ENCODE results near the gene LSM5.

DNA sequence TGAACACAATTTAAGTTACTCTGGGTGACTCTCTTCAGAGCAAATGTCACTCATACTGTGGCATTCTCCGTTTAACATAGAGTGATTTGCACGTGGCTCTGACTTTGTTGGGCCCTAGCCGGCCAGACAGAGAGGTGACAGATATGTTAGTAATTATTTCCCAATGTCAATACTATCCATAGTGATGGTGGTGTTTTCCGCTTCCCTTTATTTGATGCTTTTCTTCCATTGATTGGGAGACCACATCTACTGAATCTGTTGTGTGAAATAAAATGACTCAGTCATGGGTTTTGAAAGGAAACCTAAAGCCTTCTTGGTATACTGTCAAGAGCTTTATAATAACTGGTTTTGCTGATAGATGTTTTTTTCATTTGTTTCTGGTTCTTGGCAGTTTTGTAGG is 12.5 kb upstream of the LSM5 start:
- TF ChIP-seq LEF1 (IDR thresholded peaks at IDR 0.05; ENCODE audit: borderline replicate concordance) (no peak), ELF4 (IDR thresholded peaks at IDR 0.05) (no peak), ARNT (IDR thresholded peaks at IDR 0.05) (no peak), FOXK2 (IDR thresholded peaks at IDR 0.05) (no peak), BHLHE40 (IDR thresholded peaks at IDR 0.05; ENCODE audit: borderline replicate concordance) (no peak), CTBP1 (IDR thresholded peaks at IDR 0.05; ENCODE audit: borderline replicate concordance) (no peak), NFRKB (IDR thresholded peaks at IDR 0.05) (no peak), SUZ12 (IDR thresholded peaks at IDR 0.05) (no peak), L3MBTL2 (conservative IDR thresholded peaks at IDR 0.05) (no peak), TARDBP (IDR thresholded peaks at IDR 0.05) (no peak), SP1 (IDR thresholded peaks at IDR 0.05) (no peak), FOXM1 (IDR thresholded peaks at IDR 0.05; ENCODE audit: borderline replicate concordance) (no peak), PKNOX1 (IDR thresholded peaks at IDR 0.05) (no peak), ZNF384 (IDR thresholded peaks at IDR 0.05) (no peak)

Data from HEK293T (cell line).